Upper lobe of left lung (tissue), 6 donors: ENCODE measurements around the gene TCF7L2. TPM values are rescaled to one million over a fixed set of nuclear protein-coding genes. Genes with fewer than 3 reads are reported as not detected.

Experiments used
- ATAC-seq, 2 donors: fragments of 200-7000 bp; cut with Tn5 transposase; one replicate each; pipeline ENCODE4 v1.9.1; 2022; ENCODE audit warnings: mild to moderate bottlenecking in 2 of 2, moderate library complexity in 2 of 2; ENCODE audit not compliant: low FRiP score in 2 of 2
- DNase-seq, 2 donors: peaks; one replicate each; pipeline ENCODE4 v3.0.0-alpha.2; 2019 to 2020
- H3K27ac ChIP-seq, 4 donors: fragments of 200-600 bp; sonication (generic); one replicate each; pipeline ENCODE4 v1.5.1; 2016 to 2019
- H3K27me3 ChIP-seq, 4 donors: fragments of 200-600 bp; sonication (generic); one replicate each; pipeline ENCODE4 v1.5.1; 2017 to 2019
- H3K36me3 ChIP-seq, 4 donors: fragments of 200-600 bp; sonication (generic); one replicate each; pipeline ENCODE4 v1.5.1; 2016 to 2019
- H3K4me1 ChIP-seq, 4 donors: fragments of 200-600 bp; sonication (generic); one replicate each; pipeline ENCODE4 v1.5.1; 2018 to 2019
- H3K4me3 ChIP-seq, 4 donors: fragments of 200-600 bp; sonication (generic); one replicate each; pipeline ENCODE4 v1.5.1; 2017 to 2019; ENCODE audit warnings: mild to moderate bottlenecking in 2 of 4, moderate library complexity in 1 of 4
- H3K9me3 ChIP-seq, 4 donors: fragments of 200-600 bp; sonication (generic); one replicate each; pipeline ENCODE4 v1.5.1; 2018 to 2019
- EP300 ChIP-seq, 4 donors: sonication (generic); formaldehyde crosslinking; IDR thresholded peaks; one replicate each; pipeline ENCODE4 v1.5.1; 2017; ENCODE audit warnings: antibody characterized with exemption in 4 of 4, control low read depth in 2 of 4
- POLR2A ChIP-seq, 4 donors: fragments of 450-650 bp; IDR thresholded peaks; one replicate each; pipeline ENCODE4 v1.5.1; 2016 to 2017; ENCODE audit warnings: antibody characterized with exemption in 4 of 4, mild to moderate bottlenecking in 2 of 4
- POLR2AphosphoS5 ChIP-seq, 2 donors: sonication (generic); formaldehyde crosslinking; IDR thresholded peaks; one replicate each; pipeline ENCODE4 v1.5.1; 2017; ENCODE audit warnings: antibody characterized with exemption in 2 of 2
- WGBS, 2 donors: methylation state at CpG; one replicate each; pipeline ENCODE4 v1.1.5; 2017 to 2018; 5-methylcytosine and 5-hydroxymethylcytosine counted together
- total RNA-seq, 6 donors: library from RNA; depleted of rRNA in 4 of 6; stranded (reverse); fragments of >200 nt in 4 of 6; gene quantifications; one replicate each; pipeline versions ENCODE4 v1.1.0 to v1.2.1, GENCODE V29; 2016 to 2021
- TF ChIP-seq, protein P1 (sequence below), 6 experiments: fragments of 450-650 bp in 4 of 6; fragments of 200-600 bp in 2 of 6; sonication (generic) in 2 of 6; IDR thresholded peaks; one replicate each; pipeline ENCODE4 v1.5.1; 2016 to 2019; ENCODE audit warnings: antibody characterized with exemption in 6 of 6
- donor health status: DM: no; HTN: no; CAD: no; lungs with moderate emphysema.
- donor health status: DM: no; HTN: yes; CAD: no; lungs with severe emphysema.

The TCF7L2 gene
- total RNA-seq, 6 donors from 2014 or later: 15.5 to 80.3 (median 48.1) TPM

DNA sequence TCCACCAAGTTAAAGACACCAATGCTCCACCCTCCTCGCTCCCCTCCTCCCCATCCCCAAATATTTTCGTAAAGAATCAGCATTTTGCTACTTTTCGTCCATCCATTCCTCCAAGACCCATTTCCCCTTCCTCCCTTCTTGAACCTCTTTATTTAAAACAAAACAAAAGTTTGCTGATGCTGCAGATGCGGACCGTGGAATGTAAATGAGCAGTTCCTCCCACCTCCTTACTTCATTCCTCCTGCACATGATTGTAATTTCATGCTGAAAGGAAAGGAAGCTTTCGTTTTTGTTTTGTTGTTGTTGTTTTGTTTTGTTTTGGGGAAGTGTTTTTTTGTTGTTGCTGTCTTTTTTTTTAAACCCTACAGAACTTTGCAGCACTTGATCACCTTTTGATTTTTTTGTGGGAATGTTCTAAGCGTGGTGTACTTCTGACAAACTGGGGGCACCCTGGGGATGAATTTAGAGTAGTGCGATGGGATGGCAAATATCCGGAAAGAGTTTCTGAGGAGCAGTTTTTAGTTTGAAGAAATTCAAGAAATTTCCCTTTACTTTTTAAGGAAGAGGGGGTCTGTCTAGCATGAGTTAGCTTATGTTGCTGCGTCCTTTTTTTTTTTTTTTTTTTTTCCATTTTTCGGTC is 177.3 kb downstream of the TCF7L2 start:
- Histone ChIP-seq H3K4me1 (peaks cover 14 to 24% (median 18%) of the 10 kb centered on the region in 4 donors), H3K4me3 (peak overlapping the region in 1 of 4 donors; percentile 35), H3K9me3 (no peaks in the 10 kb centered on the region), H3K27ac (no peak overlapping the region), H3K27me3 (no peaks in the 10 kb centered on the region), H3K36me3 (no peaks in the 10 kb centered on the region)
- DNase-seq: no peak
- WGBS, 2 donors: 82 to 84% methylated on average over 11 of the region's 11 CpGs
- no peak for TF ChIP-seq POLR2A (IDR thresholded peaks at IDR 0.05)
- TF ChIP-seq POLR2AphosphoS5 (IDR thresholded peaks at IDR 0.05): no peak
- TF ChIP-seq EP300 (IDR thresholded peaks at IDR 0.05): no peak
- TF ChIP-seq, protein P1, sequence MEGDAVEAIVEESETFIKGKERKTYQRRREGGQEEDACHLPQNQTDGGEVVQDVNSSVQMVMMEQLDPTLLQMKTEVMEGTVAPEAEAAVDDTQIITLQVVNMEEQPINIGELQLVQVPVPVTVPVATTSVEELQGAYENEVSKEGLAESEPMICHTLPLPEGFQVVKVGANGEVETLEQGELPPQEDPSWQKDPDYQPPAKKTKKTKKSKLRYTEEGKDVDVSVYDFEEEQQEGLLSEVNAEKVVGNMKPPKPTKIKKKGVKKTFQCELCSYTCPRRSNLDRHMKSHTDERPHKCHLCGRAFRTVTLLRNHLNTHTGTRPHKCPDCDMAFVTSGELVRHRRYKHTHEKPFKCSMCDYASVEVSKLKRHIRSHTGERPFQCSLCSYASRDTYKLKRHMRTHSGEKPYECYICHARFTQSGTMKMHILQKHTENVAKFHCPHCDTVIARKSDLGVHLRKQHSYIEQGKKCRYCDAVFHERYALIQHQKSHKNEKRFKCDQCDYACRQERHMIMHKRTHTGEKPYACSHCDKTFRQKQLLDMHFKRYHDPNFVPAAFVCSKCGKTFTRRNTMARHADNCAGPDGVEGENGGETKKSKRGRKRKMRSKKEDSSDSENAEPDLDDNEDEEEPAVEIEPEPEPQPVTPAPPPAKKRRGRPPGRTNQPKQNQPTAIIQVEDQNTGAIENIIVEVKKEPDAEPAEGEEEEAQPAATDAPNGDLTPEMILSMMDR (IDR thresholded peaks at IDR 0.05): no peak
- ATAC-seq: no peak

- Histone ChIP-seq H3K36me3 (no peaks in the 10 kb centered on the region), H3K4me3 (no peak overlapping the region), H3K4me1 (peaks cover 16 to 27% (median 21%) of the 10 kb centered on the region in 4 donors), H3K9me3 (no peaks in the 10 kb centered on the region), H3K27me3 (no peaks in the 10 kb centered on the region), H3K27ac (no peak overlapping the region)
- ATAC-seq (no peak), DNase-seq (no peak)
- TF ChIP-seq, protein P1 (IDR thresholded peaks at IDR 0.05): no peak
- TF ChIP-seq EP300 (IDR thresholded peaks at IDR 0.05) (no peak), POLR2AphosphoS5 (IDR thresholded peaks at IDR 0.05) (no peak), POLR2A (IDR thresholded peaks at IDR 0.05) (no peak)
- WGBS, 2 donors: 95% methylated on average over 6 of the region's 6 CpGs
These were observed 177.8 kb downstream of the TCF7L2 start for GRCh38 chr10:113127901-113128283.

GRCh38 chr10:113128450-113129070 is 178.5 kb downstream of the TCF7L2 start:
- TF ChIP-seq EP300 (IDR thresholded peaks at IDR 0.05) (no peak), POLR2AphosphoS5 (IDR thresholded peaks at IDR 0.05) (no peak), POLR2A (IDR thresholded peaks at IDR 0.05) (no peak)
- TF ChIP-seq, protein P1 (IDR thresholded peaks at IDR 0.05): no peak
- DNase-seq (no peak), ATAC-seq (no peak)
- no peaks in the 10 kb centered on the region for H3K36me3 ChIP-seq
- H3K4me3 ChIP-seq: no peak overlapping the region
- H3K27ac ChIP-seq: no peak overlapping the region
- H3K4me1 ChIP-seq: peaks cover 21 to 31% (median 21%) of the 10 kb centered on the region in 4 donors
- 81 to 82% methylated on average over 11 of the region's 11 CpGs for WGBS, 2 donors
- no peaks in the 10 kb centered on the region for H3K9me3 ChIP-seq
- H3K27me3 ChIP-seq: no peaks in the 10 kb centered on the region

GRCh38 chr10:113129117-113129516 is 179.1 kb downstream of the TCF7L2 start:
- no peaks in the 10 kb centered on the region for H3K9me3 ChIP-seq
- H3K27me3 ChIP-seq: no peaks in the 10 kb centered on the region
- H3K27ac ChIP-seq: no peak overlapping the region
- DNase-seq: no peak
- no peak for ATAC-seq
- peaks cover 21 to 35% (median 24%) of the 10 kb centered on the region in 4 donors for H3K4me1 ChIP-seq
- WGBS, 2 donors: 79 to 82% methylated on average over 7 of the region's 7 CpGs
- no peaks in the 10 kb centered on the region for H3K36me3 ChIP-seq
- TF ChIP-seq POLR2AphosphoS5 (IDR thresholded peaks at IDR 0.05) (no peak), EP300 (IDR thresholded peaks at IDR 0.05) (no peak), POLR2A (IDR thresholded peaks at IDR 0.05) (no peak)
- TF ChIP-seq, protein P1 (IDR thresholded peaks at IDR 0.05): no peak
- H3K4me3 ChIP-seq: no peak overlapping the region
